IMR-90 (cell line): ENCODE results near the gene CCDC167. TPM values are rescaled to one million over a fixed set of nuclear protein-coding genes. Genes with fewer than 3 reads are reported as not detected.
A peak's percentile ranks its signal among the peaks of the same experiment; 100 is the strongest.

Experiments
- ATAC-seq: fragments of 200-7000 bp; cut with Tn5 transposase; 2 replicates; pipeline ENCODE4 v1.9.1; 2020; ENCODE audit warnings: low read depth, mild to moderate bottlenecking, moderate library complexity
- BruUV-seq: library from RNA; stranded (reverse); fragments of 400-500 nt; replicated peaks from 2 replicates; lab custom pipeline; 2021; lab: Mats Ljungman, UMichigan
- CTCF ChIA-PET: fragments of 300-600 bp; formaldehyde crosslinking; extraction: SDS; loops from one replicate; lab custom pipeline; 2021; ENCODE audit warnings: antibody characterized with exemption; lab: Yijun Ruan, JAX
- POLR2A ChIA-PET: fragments of 300-600 bp; sonication (Branson Sonifier 250); formaldehyde crosslinking; loops from one replicate; lab custom pipeline; 2022; ENCODE audit warnings: antibody characterized with exemption; ENCODE audit not compliant: unreplicated experiment; lab: Charles Lee
- DNase-seq: peaks from one replicate; pipeline ENCODE4 v3.0.0; 2013
- H2AFZ ChIP-seq: replicated peaks from 2 replicates; pipeline ENCODE3; 2013; ENCODE audit warnings: low read length, mild to moderate bottlenecking; ENCODE audit not compliant: poor library complexity
- H2AK5ac ChIP-seq: 2 replicates; pipeline ENCODE4 v1.6.1; 2013; ENCODE audit warnings: low read depth, low read length, inconsistent platforms
- H2AK9ac ChIP-seq: replicated peaks from 2 replicates; pipeline ENCODE3; 2013; ENCODE audit warnings: mild to moderate bottlenecking, low read depth, low read length, moderate library complexity; ENCODE audit not compliant: poor library complexity
- H2BK120ac ChIP-seq: 2 replicates; pipeline ENCODE4 v1.6.1; 2013; ENCODE audit warnings: low read depth, low read length, inconsistent platforms
- H2BK15ac ChIP-seq: 3 replicates; pipeline ENCODE4 v1.6.1; 2013; ENCODE audit warnings: low read depth, low read length, inconsistent platforms
- H2BK20ac ChIP-seq: 2 replicates; pipeline ENCODE4 v1.6.1; 2013; ENCODE audit warnings: low read depth, mild to moderate bottlenecking, inconsistent platforms, low read length, moderate library complexity
- H2BK5ac ChIP-seq: 2 replicates; pipeline ENCODE4 v1.6.1; 2013; ENCODE audit warnings: mild to moderate bottlenecking, low read depth, low read length, inconsistent platforms; ENCODE audit not compliant: poor library complexity, severe bottlenecking
- H3K14ac ChIP-seq: replicated peaks from 2 replicates; pipeline ENCODE4 v1.6.1; 2013; ENCODE audit warnings: low read depth, low read length, inconsistent platforms
- H3K18ac ChIP-seq: 2 replicates; pipeline ENCODE4 v1.6.1; 2013; ENCODE audit warnings: low read depth, low read length, control low read depth
- H3K23ac ChIP-seq: 2 replicates; pipeline ENCODE4 v1.6.1; 2013; ENCODE audit warnings: low read depth, low read length, inconsistent platforms
- H3K27ac ChIP-seq: 2 replicates; pipeline ENCODE4 v1.5.1; 2013; ENCODE audit warnings: mild to moderate bottlenecking, control low read depth, low read length; ENCODE audit not compliant: insufficient read depth
- H3K27me3 ChIP-seq: 2 replicates; pipeline ENCODE4 v1.6.1; 2013; ENCODE audit warnings: low read length; ENCODE audit not compliant: control insufficient read depth, insufficient read depth
- H3K36me3 ChIP-seq: 2 replicates; pipeline ENCODE4 v1.6.1; 2013; ENCODE audit warnings: low read length, mixed read lengths; ENCODE audit not compliant: control insufficient read depth, insufficient read depth
- H3K4ac ChIP-seq: 2 replicates; pipeline ENCODE4 v1.6.1; 2013; ENCODE audit warnings: low read depth, low read length, inconsistent platforms
- H3K4me1 ChIP-seq: 2 replicates; pipeline ENCODE4 v1.6.1; 2013; ENCODE audit warnings: low read length, mixed read lengths; ENCODE audit not compliant: control insufficient read depth, insufficient read depth
- H3K4me2 ChIP-seq: 2 replicates; pipeline ENCODE4 v1.6.1; 2013; ENCODE audit warnings: low read depth, mild to moderate bottlenecking, control low read depth, low read length, moderate library complexity
- H3K4me3 ChIP-seq: 2 replicates; pipeline ENCODE4 v1.5.1; 2013; ENCODE audit warnings: low read depth, mild to moderate bottlenecking, control low read depth, low read length, moderate library complexity; ENCODE audit not compliant: insufficient read depth
- H3K56ac ChIP-seq: 2 replicates; pipeline ENCODE4 v1.6.1; 2013; ENCODE audit warnings: low read length, inconsistent platforms; ENCODE audit not compliant: insufficient read depth; ENCODE audit errors: extremely low read depth
- H3K79me1 ChIP-seq, 2 experiments: 2 replicates each; pipeline ENCODE4 v1.6.1; 2013; ENCODE audit warnings: low read length in 2 of 2, inconsistent platforms in 1 of 2, low read depth in 1 of 2
- H3K9ac ChIP-seq: 2 replicates; pipeline ENCODE4 v1.6.1; 2013; ENCODE audit warnings: low read depth, low read length, control low read depth
- H3K9me1 ChIP-seq: 2 replicates; pipeline ENCODE4 v1.6.1; 2013; ENCODE audit warnings: low read length, inconsistent platforms; ENCODE audit not compliant: insufficient read depth
- H3K9me3 ChIP-seq: 2 replicates; pipeline ENCODE4 v1.6.1; 2013; ENCODE audit warnings: low read length; ENCODE audit not compliant: control insufficient read depth, insufficient read depth
- H4K20me1 ChIP-seq: 2 replicates; pipeline ENCODE4 v1.6.1; 2013; ENCODE audit warnings: low read length, inconsistent platforms; ENCODE audit not compliant: insufficient read depth
- H4K5ac ChIP-seq: 2 replicates; pipeline ENCODE4 v1.6.1; 2013; ENCODE audit warnings: mild to moderate bottlenecking, low read depth, low read length, control low read depth
- H4K8ac ChIP-seq, 2 experiments: 2 replicates each; pipeline ENCODE4 v1.6.1; 2013; ENCODE audit warnings: low read depth in 2 of 2, low read length in 2 of 2, control low read depth in 1 of 2, inconsistent platforms in 1 of 2
- H4K91ac ChIP-seq: 2 replicates; pipeline ENCODE4 v1.6.1; 2013; ENCODE audit warnings: low read depth, low read length, inconsistent platforms; ENCODE audit not compliant: insufficient read depth
- CTCF ChIP-seq: conservative IDR thresholded peaks from 2 replicates; pipeline ENCODE4 v1.5.1; 2012; ENCODE audit warnings: mild to moderate bottlenecking, low read depth, low read length, improper control_type of control experiment
- ELK1 ChIP-seq: fragments of 150-350 bp; IDR thresholded peaks from 2 replicates; pipeline ENCODE4 v1.6.1; 2016; ENCODE audit warnings: low read depth, mild to moderate bottlenecking, low read length, moderate library complexity, borderline replicate concordance
- FOS ChIP-seq: fragments of 150-350 bp; IDR thresholded peaks from 2 replicates; pipeline ENCODE4 v1.6.1; 2016; ENCODE audit warnings: low read depth, low read length
- RFX5 ChIP-seq: IDR thresholded peaks from 2 replicates; pipeline ENCODE4 v1.8.0; 2012; ENCODE audit warnings: low read depth, mild to moderate bottlenecking, low read length, moderate library complexity
- SMC3 ChIP-seq: fragments of 150-350 bp; IDR thresholded peaks from 2 replicates; pipeline ENCODE4 v1.6.1; 2016; ENCODE audit warnings: low read depth, mild to moderate bottlenecking, antibody characterized with exemption, low read length, moderate library complexity
- WGBS, 2 experiments: methylation state at CpG; one replicate each; pipeline versions ENCODE4 v1.1.5 to v1.1.7; 2013; ENCODE audit warnings: missing lambda C conversion rate in 2 of 2; ENCODE audit not compliant: insufficient read length in 1 of 2; ENCODE audit errors: extremely low coverage in 2 of 2; 5-methylcytosine and 5-hydroxymethylcytosine counted together
- dilution Hi-C: fragments of 300-500 bp; cut with HindIII; formaldehyde crosslinking; loops from one replicate; pipeline ENCODE4 v1.14.3; 2018; ENCODE audit warnings: low sequenced_read_pairs; ENCODE audit not compliant: unreplicated experiment
- in situ Hi-C: fragments of 300-500 bp; cut with MboI; formaldehyde crosslinking; loops from 3 replicates; pipeline ENCODE4 v1.14.3; 2019; ENCODE audit warnings: low sequenced_read_pairs, inconsistent platforms, mixed read lengths
- intact Hi-C: fragments of 100-400 bp; cut with micrococcal nuclease; formaldehyde crosslinking; loops from 2 replicates; pipeline ENCODE4 v1.10.0; 2022
- polyA plus RNA-seq, 3 experiments: library from polyadenylated mRNA; depleted of rRNA; stranded (reverse); fragments of >200 nt; gene quantifications; 2 replicates each; pipeline ENCODE4 v1.2.3, GENCODE V29; 2012; ENCODE audit warnings: low replicate concordance in 1 of 3
- total RNA-seq: library from RNA; depleted of rRNA; stranded (reverse); fragments of >200 nt; gene quantifications from 2 replicates; pipeline ENCODE4 v1.2.3, GENCODE V29; 2012

Gene CCDC167
- total and polyA plus RNA-seq, 2 of the 4 experiments (the other 2 are of a cell fraction), result 35.8 to 96.8 TPM

- TF ChIP-seq ELK1, result no peak
- TF ChIP-seq RFX5, result no peak
- no peak for TF ChIP-seq SMC3
Measured at GRCh38 chr6:37438930-37439329, 60.8 kb downstream of the CCDC167 start (continued).

DNA sequence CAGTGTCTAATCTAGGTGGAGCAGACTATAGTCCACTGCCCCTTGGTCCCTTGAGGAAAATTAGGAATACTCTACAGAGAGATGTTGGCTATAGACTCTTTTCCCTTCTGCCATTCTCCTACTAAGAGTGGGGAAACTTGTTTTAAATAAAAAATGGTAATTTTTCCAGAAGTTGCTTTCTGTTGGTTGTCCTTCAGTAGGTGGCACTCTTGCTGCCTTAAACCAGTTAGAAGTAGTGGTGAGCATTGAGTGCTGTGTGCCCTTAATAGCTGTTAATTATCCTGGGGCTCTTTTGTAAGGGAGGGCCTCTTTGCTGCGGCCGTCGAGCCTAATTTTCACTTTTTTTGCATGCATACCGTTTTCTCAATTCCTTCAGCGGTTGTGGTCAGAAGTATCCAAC, 63.9 kb downstream of the CCDC167 start:
- CTCF ChIA-PET, result interaction anchor here (0.9 kb wide), 1 partner anchor 136 kb away, joined by 3 read pairs; no protein-coding TSS in a partner anchor
- Histone ChIP-seq H3K36me3 (peaks cover 11% of the 10 kb centered on the region), H3K56ac (no peak overlapping the region)

More for the DNA sequence above, 63.9 kb downstream of the CCDC167 start:
- in situ Hi-C loops (no loop called here), intact Hi-C loops (no loop called here), dilution Hi-C loops (no loop called here)
- Histone ChIP-seq H2BK120ac (no peak overlapping the region), H3K27me3 (no peaks in the 10 kb centered on the region), H3K23ac (no peak overlapping the region), H4K8ac (no peak overlapping the region), H4K91ac (no peak overlapping the region), H2BK15ac (no peak overlapping the region), H3K9me3 (no peaks in the 10 kb centered on the region), H2AK9ac (no peak overlapping the region), H2AFZ (no peak overlapping the region), H2BK5ac (no peak overlapping the region), H3K4me2 (no peak overlapping the region), H3K9ac (no peak overlapping the region), H3K4me1 (peaks cover 2% of the 10 kb centered on the region; the same call in 1 of the 2 replicates), H3K14ac (no peak overlapping the region), H3K4me3 (no peak overlapping the region), H3K9me1 (peaks cover 3% of the 10 kb centered on the region), H3K4ac (no peak overlapping the region), H3K18ac (no peak overlapping the region), H4K5ac (no peak overlapping the region), H4K20me1 (peaks cover 4% of the 10 kb centered on the region; the same call in 1 of the 2 replicates), H3K79me1 (peaks cover 48 to 56% of the 10 kb centered on the region in 2 experiments), H3K27ac (no peak overlapping the region), H2AK5ac (no peak overlapping the region), H2BK20ac (no peak overlapping the region)
- TF ChIP-seq FOS, result no peak
- TF ChIP-seq CTCF, result 0 out of 2 replicates have a peak, but pooled peaks have one; percentile 11
- ATAC-seq (no peak), DNase-seq (no peak)
- no TSS peak for BruUV-seq
- POLR2A ChIA-PET, result no interaction called here
- WGBS, 2 experiments, result 92% methylated on average over 5 of the region's 5 CpGs; no CpG with 5 or more reads in 1 of the 2 experiments
